ENCODE data around the gene RASA3. TPM values are rescaled to one million over a fixed set of nuclear protein-coding genes. Genes with fewer than 3 reads are reported as not detected.

Gene RASA3
- total RNA-seq, 1 experiment from 2014 or later: 13.2 TPM

DNA sequence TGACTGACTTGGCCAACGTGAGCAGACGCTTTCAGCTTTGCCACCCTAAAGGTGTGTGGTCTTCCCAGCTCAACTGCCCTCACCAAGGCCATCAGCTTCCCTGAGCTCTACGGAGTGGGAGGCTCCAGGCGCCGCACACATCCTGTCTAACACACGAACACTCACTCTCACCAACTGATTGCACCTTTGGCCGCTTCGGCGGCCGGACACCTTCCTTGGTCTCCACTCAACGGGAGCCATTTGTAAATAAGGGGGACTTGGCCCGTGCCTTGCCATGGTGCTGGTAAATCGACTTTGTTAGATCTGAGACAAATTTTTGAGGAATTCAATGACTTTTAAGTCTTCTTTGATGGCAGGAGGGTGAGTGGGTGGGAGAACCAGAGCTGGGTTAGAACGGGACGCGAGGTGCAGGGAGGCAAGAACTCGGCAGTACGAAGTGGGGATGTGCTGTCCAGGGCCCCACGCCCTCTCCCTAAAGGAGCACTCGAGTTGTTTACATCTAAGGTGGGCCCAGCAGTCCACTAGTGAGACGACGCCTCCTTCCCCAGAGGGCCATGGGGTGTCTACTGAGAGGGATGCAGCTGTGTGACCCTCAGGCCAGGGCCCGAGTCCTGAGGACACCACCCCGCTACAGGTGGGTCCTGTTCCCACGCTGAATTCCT is 163.0 kb downstream of the RASA3 start:
- no peak for DNase-seq (ENCODE audit: low read depth)

DNA sequence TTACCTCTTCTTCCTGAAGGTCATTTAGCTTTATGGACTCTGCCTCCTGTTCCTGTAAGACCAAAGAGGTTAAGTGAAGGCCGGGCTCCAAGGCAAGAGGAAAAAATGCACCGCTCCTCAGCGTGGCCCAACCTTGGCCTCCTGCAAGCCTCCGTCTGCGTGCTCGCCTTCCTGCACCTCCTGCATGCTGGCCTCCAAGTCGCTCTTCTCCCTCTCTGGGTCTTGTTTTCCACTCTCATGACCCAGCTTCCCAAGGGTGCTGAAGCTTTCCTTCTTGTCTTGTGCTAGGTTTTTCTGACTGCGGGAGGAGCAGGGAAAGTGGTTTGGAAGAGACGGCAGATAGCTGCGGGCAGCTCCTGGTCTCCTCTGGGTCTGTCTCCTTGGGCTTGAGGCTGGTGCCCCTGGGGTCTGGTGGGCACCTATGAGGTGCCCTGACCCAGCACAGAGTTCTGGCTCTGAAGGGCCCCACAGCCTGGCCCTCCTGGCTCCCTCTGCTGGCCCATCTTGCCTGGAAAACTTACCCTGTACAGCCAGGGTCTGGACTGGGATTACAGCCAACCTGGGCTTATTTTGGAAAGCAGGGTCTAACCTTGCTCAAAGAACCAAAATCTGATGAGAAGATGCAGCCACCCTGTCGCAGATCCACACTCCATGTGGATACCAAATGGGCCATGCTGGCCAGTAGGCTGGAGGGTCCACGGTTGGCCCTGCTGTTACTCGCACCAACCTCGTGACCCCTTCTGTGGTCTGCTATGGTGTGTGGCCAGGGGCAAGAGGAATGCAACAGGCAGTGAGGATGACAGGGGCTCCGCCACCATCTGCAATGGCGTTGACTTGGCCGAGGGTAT is 163.7 kb downstream of the RASA3 start:
- DNase-seq (ENCODE audit: low read depth): no peak

DNA sequence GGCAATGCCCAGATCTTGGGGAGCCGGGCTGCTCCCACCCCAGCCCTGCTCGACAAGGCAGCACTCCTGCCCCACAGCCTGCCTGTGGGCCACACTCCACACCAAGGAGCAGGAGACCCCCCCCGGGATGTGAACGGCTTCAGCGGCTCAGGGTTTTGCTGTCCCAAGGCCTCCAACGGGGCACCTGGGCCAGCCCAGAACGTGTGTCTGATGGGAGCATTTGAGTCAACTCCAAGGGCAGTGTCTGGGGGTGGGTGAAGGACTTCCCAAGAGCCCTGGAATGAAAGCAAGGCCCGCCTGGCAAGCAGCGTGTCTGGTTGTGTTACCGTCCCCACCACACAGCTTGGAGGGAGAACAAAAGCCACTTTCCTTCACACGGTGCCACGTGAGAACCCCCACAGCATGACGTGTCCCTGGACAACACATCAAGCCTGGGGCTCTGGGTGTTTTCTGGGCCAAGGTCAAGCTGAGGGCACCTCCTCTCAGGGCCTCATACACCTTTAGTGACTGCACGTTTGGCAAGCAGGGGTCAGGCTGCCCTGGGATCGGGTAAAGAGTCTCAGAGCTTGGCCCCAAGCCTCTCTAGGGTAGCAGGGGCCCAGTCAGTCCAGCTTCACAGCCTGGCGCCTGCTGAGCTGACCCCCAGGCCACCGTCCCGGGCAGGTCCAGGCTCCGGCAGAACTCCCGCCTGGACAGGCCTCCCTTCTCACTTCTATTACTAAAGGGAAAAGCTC is 164.5 kb downstream of the RASA3 start:
- DNase-seq (ENCODE audit: low read depth): no peak

DNA sequence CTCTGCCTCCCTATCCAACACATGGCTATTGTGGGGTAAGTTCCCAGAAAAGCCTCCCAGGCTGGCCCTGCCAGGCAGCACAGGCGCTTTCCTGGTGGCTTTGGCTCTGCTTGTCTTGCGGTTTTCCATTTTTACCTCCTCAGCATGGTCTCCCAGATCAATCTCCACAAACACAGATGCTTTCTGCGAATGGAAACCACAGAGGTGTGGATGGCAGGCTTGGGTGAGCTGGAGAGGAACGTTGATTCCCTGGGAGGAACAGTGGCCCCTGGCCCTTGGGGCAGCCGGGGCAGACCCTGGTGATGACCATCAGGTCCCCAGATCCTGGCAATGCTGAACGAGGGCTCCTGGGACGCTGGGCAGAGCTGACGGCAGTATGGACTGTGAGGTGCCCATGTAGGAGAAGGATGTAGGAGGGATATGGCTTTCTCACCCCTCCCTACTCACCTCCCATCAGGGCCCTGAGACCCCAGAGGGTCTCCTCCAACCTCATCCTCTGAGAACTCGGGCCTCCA is 165.2 kb downstream of the RASA3 start:
- no peak for DNase-seq (ENCODE audit: low read depth)

DNA sequence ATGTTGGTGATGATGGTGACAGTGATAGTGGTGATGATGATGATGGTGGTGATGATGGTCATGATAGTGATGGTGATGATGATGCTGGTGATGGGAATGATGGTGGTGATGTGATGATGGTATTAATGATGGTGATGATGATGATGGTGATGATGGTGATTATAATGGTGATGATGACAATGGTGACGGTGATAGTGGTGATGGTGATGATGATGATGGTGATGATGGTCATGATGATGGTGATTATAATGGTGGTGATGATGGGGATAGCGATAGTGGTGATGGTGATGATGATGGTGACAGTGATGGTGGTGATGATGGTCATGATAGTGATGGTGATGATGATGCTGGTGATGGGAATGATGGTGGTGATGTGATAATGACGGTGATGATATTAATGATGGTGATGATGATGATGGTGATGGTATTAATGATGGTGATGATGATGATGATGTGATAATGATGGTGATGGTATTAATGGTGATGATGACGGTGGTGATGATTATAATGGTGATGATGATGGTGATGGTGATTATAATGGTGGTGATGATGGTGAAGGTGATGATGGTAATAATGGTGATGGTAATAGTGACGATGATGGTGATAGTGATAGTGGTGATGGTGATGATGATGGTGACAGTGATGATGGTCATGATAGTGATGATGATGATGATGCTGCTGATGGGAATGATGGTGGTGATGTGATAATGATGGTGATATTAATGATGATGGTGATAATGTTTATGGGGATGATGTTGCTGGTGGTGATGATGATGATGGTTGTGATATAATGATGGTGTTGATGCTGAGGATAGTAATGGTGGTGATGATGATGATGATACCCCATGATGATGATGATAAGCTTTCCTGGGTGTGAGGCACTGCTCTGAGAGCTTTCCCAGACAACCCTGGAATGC is 166.2 kb downstream of the RASA3 start:
- DNase-seq (ENCODE audit: low read depth): no peak

DNA sequence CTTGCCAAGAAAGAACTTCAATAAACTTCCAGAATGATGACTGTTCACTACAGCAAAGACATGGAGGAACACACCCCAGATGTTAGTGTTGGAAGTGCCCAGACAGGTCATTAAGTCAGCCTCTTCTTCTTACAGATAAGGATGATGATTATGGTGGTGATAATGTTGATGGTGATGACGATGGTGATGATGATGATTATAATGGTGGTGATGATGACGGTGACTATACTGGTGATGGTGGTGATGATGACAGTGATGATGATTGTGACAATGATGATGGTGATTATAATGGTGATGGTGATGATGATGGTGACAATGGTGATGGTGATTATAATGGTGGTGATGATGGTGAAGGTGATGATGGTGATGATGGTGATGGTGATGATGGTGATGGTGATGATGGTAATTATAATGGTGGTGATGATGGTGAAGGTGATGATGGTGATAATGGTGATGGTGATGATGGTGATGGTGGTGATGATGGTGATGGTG is 167.0 kb downstream of the RASA3 start:
- DNase-seq (ENCODE audit: low read depth): no peak

DNA sequence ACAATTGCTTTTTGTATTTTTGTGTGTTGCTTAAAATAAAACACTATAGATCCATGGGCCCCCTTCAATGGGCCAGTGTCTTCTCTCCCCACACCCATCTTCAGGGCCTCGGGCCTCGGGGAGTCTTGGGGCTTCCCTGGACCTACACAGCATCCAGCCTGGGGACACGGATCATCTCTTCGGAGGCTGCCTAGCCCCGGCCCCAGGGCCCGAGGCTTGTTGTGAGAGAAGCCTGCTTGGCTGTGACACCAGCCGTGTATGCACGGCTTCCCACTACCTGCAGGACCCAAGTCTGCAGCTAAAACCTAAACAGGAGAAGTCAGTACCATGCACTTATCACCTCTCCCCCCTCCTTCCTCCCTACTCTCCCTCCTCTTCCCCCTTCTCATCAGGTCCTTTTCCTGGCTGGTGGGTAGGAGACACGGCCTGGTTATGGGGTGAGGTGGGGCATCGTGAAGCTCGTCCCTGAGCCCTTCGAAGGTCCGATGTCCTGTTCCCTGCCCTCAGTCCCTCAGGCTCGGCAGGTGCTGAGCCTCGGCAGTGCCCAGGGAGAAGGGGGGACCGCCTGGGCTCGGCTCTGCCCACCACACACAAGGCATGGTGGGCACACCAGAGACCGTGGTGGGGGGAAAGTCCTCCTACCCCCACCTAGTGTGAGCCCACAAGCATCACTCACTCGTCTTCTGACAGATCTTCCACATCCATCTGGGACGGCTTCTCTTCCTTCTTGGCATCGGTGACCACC is 168.0 kb downstream of the RASA3 start:
- no peak for DNase-seq (ENCODE audit: low read depth)

DNA sequence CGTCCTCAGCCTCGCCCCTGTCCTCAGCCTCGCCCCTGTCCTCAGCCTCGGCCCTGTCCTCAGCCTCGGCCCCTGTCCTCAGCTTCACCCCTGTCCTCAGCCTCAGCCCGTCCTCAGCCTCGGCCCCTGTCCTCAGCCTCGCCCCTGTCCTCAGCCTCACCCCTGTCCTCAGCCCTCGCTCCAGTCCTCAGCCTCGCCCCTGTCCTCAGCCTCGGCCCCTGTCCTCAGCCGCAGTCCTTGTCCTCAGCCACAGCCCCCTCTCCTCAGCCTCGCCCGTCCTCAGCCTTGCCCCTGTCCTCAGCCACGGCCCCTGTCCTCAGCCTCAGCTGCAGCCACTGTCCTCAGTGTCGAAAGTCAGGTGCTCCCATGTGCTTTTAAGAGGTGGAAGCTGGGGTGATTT is 169.0 kb downstream of the RASA3 start:
- DNase-seq (ENCODE audit: low read depth): no peak

DNA sequence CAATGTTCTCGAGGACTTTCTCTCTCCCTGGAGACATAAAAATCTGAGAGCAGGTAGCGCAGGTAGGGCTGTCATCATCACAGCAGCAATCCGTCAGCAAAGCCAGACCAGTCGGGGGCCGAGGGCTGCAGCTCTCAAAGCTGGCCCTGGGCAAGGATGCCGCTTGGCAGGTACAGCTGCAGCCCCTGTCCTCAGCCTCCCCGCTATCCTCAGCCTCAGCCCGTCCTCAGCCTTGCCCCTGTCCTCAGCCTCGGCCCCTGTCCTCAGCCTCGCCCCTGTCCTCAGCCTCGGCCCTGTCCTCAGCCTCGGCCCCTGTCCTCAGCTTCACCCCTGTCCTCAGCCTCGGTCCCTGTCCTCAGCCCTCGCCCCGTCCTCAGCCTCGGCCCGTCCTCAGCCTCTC is 169.4 kb downstream of the RASA3 start:
- DNase-seq (ENCODE audit: low read depth): no peak

DNA sequence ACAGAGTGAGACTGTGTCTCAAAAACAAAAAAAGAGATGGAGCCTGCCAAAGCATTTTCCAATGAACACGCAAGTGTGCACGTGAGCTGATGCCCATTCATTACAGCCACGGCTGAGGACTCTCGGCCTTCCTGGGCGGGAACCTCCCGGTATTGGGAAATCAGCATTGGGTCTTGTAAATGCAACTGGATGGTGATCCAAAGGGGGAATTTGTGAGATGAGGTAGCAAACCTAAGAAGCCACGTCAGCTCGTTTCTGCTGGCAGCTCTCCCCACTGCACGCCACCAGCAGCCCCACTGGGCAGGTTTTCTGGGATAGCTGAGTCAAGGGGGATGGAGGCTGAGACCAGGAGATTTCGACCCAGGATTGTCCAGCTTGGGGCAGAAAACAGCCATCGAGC is 170.0 kb downstream of the RASA3 start:
- no peak for DNase-seq (ENCODE audit: low read depth)

DNA sequence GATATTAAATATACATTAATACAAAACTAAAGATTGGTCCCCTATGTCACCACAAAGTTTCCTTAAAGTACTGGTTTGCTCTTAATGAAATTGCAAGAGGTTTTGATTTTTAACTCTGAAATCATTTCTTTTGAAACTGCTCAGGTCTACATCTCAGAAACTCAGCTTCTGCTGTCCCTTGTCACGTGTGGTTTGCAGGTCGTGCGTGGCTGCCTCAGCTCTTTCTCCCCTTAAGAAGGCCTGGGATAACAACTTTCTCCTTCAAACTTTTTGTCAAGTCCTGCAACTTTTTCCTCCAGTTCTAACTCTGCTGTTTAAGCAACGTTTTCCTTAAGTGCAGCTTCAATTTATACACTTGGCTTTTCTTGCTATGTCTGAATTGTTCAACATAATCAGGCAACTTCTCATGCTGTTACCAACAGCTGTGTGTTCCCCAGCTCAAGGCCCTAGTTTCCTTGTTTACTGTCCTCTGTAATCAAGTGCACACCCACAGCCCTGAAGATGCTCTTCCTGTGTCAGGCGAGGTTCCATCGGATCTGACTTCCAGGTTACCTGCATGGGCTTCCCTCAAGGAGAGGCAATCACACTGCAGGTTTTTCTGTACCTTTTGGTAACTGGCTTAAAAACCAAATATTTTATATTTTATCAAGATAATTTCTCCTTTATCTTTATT is 172.0 kb downstream of the RASA3 start:
- no peak for DNase-seq (ENCODE audit: low read depth)

DNA sequence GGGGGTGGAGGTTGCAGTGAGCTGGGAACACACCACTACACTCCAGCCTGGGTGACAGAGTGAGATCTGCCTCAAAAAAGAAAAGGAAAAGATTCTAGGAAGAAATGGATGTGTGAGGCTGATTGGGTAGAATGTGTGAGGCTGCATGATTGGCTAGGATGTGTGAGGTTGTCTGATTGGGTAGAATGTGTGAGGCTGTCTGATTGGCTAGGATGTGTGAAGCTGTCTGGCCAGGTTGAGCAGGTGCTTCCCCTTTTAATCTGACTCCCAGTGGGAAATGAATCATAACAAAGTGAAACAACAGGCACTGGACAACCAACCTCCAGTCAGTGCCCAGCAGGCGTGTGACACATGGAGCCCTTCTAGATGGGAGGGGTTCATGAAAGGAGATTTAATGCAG is 173.2 kb downstream of the RASA3 start:
- DNase-seq (ENCODE audit: low read depth): no peak

DNA sequence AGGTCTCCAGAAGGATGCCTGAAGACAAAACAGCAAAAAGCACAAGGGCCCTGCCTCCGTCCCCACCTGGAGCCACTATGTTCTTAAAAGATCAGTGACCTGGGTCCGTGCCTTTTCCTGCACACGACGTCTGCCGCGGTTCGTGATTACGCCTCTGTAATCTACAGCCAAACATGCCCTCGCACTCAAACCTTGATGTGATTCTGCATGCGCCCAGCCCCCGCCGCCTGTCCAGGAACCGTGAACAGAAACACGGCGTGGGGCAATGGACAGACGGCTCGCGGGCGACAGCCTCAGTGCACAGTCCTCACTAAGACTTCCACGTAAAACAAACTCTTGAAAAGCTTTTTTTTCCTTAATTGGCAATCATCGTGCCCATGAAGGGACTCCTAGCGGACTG is 174.1 kb downstream of the RASA3 start:
- DNase-seq (ENCODE audit: low read depth): no peak

DNA sequence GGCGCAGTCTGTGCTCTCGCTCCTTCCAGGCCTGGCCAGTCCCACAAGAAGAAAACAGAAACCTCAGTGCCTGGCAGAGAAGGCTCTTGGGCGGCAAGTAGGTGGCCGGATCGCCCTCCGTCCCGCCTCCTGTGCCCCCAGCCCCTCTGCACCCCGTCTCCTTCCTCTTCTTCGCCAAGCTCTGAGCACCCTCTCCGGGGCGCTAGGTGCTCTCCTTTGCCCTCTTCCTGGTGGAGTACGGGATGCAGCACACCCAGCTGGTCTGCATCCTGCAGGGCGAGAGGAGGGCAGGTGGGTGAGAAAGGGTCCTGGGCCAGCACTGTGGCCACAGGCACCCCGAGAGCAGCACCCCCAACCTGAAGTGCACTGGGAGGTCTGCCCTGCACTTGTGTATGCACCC is 175.9 kb downstream of the RASA3 start:
- no peak for DNase-seq (ENCODE audit: low read depth)

DNA sequence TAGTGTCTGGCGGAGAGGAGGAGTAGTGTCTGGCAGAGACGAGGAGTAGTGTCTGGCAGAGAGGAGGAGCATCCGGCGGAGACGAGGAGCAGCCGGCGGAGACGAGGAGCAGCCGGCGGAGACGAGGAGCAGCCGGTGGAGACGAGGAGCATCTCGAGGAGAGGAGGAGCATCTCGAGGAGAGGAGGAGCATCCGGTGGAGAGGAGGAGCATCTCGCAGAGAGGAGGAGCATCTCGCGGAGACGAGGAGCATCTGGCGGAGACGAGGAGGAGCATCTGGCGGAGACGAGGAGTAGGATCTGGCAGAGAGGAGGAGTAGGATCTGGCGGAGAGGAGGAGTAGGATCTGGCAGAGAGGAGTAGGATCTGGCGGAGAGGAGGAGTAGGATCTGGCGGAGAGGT is 176.7 kb downstream of the RASA3 start:
- DNase-seq (ENCODE audit: low read depth): no peak

DNA sequence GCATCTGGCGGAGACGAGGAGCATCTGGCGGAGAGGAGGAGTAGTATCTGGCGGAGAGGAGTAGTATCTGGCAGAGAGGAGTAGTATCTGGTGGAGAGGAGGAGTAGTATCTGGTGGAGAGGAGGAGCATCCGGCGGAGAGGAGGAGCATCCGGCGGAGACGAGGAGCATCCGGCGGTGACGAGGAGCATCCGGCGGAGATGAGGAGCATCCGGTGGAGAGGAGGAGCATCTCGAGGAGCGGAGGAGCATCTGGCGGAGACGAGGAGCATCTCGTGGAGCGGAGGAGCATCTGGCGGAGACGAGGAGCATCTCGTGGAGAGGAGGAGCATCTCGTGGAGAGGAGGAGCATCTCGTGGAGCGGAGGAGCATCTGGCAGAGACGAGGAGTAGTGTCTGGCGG is 177.2 kb downstream of the RASA3 start:
- no peak for DNase-seq (ENCODE audit: low read depth)

DNA sequence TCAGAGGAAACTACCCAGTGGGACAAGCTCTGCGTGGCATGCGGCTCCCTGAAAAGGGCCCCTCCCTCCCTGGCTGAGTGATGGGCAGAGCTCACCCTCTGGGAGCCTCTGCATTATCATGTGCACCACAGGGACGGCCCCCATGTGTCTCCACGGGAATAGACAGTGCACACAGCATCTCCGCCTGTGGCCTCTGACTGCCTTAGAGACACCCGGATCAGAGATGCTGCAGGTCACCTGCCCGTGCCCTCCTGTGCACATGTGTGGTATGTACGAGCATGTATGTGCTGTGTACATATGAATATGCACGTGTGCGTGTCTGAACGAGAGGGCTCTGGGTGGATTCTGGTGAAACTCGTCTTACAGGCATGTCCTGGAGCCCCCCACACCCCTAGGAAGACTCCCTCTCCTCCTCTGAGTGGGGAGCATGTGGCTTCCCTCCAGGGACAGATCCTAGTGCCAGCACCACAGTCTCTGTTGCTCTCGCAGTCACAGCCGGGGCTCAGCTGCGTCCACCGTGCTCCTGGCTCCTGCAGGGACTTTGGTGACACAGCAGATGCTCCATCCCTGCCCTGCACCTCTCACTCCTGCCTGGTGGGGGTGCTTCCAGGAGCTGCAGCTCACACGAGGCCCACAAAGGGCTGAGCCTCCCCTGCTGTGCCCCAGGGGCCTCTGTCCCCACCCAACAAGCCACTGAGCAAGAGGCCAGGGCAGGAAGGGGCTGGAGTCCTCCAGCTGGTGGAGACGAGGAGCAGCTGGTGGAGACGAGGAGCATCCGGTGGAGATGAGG is 178.2 kb downstream of the RASA3 start:
- DNase-seq (ENCODE audit: low read depth): no peak

DNA sequence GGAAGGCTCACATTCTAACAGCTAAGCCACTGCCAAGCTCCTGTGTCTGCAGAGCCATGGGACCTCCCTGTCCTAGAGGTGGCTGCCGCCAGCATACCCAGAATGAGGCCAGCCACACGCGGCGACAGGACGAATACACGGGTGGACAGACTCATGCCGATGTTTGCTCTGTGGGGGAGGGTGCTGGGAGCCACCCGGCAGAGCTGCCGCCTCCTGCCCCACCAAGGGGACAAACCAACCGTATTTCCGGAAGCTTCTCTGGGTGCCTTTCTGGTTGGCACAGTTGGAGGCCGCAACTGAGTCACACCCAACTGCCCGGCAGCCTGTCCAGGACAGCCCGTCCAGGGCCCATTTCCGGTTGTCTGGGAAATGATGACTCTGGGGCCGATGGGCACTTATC is 178.9 kb downstream of the RASA3 start:
- no peak for DNase-seq (ENCODE audit: low read depth)

DNA sequence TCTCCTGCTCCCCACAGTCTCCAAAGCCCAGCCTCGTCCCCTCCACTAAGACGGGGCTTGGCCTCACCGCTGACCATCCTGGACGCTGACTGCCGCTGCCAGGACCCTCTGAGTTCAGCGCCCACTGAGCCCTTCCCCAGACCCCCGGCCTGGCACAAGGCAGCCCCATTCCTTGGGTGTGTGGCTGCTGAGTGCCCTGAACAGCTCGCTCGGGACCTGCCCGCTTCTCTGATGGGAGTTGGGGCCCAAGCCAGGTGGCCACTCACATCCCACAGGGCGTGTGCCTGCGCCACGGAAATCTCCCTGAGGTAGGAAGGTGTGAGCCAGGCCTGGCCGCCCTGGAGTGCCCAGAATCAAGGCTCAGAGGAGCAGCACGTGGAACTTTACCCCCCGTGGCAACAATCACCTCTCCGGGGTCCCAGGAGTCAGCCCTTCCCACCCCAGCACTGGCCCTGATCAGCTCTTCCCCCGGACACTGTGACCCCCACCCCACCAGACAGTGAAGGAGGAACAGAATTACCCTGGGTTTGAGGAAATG is 179.4 kb downstream of the RASA3 start:
- DNase-seq (ENCODE audit: low read depth): no peak
